HepG2 (cell line): Measurements from ENCODE around the gene NHP2. TPM values are rescaled to one million over a fixed set of nuclear protein-coding genes. Genes with fewer than 3 reads are reported as not detected.

Source experiments
- ATAC-seq: fragments of 200-7000 bp; cut with Tn5 transposase; 3 replicates; pipeline ENCODE4 v1.9.1; 2020; ENCODE audit warnings: mild to moderate bottlenecking, moderate library complexity
- BruUV-seq: library from RNA; stranded (reverse); fragments of 400-500 nt; replicated peaks from 2 replicates; lab custom pipeline; 2021; lab: Mats Ljungman, UMichigan
- CTCF ChIA-PET: fragments of 300-600 bp; formaldehyde crosslinking; extraction: SDS; loops from one replicate; lab custom pipeline; 2021; ENCODE audit warnings: low total read pairs, inconsistent platforms, low intra/inter-chr PET ratio; lab: Yijun Ruan, JAX
- POLR2A ChIA-PET: fragments of 350-600 bp; sonication (Branson Sonifier 250); formaldehyde crosslinking; loops from one replicate; lab custom pipeline; 2020; ENCODE audit warnings: antibody characterized with exemption, inconsistent platforms; lab: Yijun Ruan, JAX
- DNase-seq: peaks from one replicate; pipeline ENCODE4 v3.0.0-alpha.2; 2015; ENCODE audit warnings: low spot score
- FAIRE-seq: peaks from 3 replicates; lab custom pipeline; 2011; peaks lifted over from hg19 to GRCh38; lab: Jason Lieb, UNC
- H2AFZ ChIP-seq: one replicate; pipeline ENCODE4 v1.6.1; 2011; ENCODE audit warnings: low read length, inconsistent platforms
- H3K27ac ChIP-seq: fragments of 300-600 bp; 3 replicates; pipeline ENCODE4 v1.8.0; 2011; ENCODE audit warnings: mixed run types, mild to moderate bottlenecking, mixed read lengths, low read length, inconsistent platforms; ENCODE audit not compliant: insufficient read depth; ENCODE audit errors: extremely low read length
- H3K27me3 ChIP-seq, 2 experiments: fragments of 200-600 bp in 1 of 2; 2 replicates in 1 of 2; 3 replicates in 1 of 2; pipeline versions ENCODE4 v1.6.0 to v1.8.0; 2011; ENCODE audit warnings: low read length in 2 of 2, mild to moderate bottlenecking in 2 of 2, moderate library complexity in 2 of 2, inconsistent platforms in 1 of 2; ENCODE audit not compliant: insufficient read depth in 2 of 2, control insufficient read depth in 1 of 2
- H3K36me3 ChIP-seq, 2 experiments: fragments of 200-600 bp in 1 of 2; replicated peaks in 1 of 2; 2 replicates in 1 of 2; 3 replicates in 1 of 2; pipeline versions ENCODE4 v1.5.1 to v1.8.0; 2011; ENCODE audit warnings: low read length in 2 of 2, inconsistent platforms in 1 of 2; ENCODE audit not compliant: insufficient read depth in 2 of 2, control insufficient read depth in 1 of 2
- H3K4me1 ChIP-seq: 2 replicates; pipeline ENCODE4 v1.5.1; 2012; ENCODE audit warnings: low read length, inconsistent platforms; ENCODE audit not compliant: insufficient read depth
- H3K4me2 ChIP-seq: 2 replicates; pipeline ENCODE4 v1.6.0; 2011; ENCODE audit warnings: low read depth, low read length, inconsistent platforms
- H3K4me3 ChIP-seq, 3 experiments: fragments of 200-600 bp in 1 of 3; sonication (generic), shearing (Covaris generic) in 1 of 3; replicated peaks in 1 of 3; 2 replicates each; pipeline ENCODE4 v1.5.1; 2011 to 2016; ENCODE audit warnings: low read length in 3 of 3, inconsistent platforms in 2 of 3, low read depth in 2 of 3, mild to moderate bottlenecking in 2 of 3, control low read depth in 1 of 3, mixed read lengths in 1 of 3; ENCODE audit not compliant: insufficient read depth in 1 of 3
- H3K79me2 ChIP-seq: one replicate; pipeline ENCODE4 v1.6.1; 2011; ENCODE audit warnings: low read length, inconsistent platforms; ENCODE audit not compliant: insufficient read depth
- H3K9ac ChIP-seq: 2 replicates; pipeline ENCODE4 v1.6.0; 2011; ENCODE audit warnings: mild to moderate bottlenecking, low read depth, low read length, inconsistent platforms; ENCODE audit not compliant: insufficient read depth
- H3K9me3 ChIP-seq: 2 replicates; pipeline ENCODE4 v1.5.1; 2012; ENCODE audit warnings: mild to moderate bottlenecking, low read length
- H4K20me1 ChIP-seq: 2 replicates; pipeline ENCODE4 v1.6.0; 2011; ENCODE audit warnings: inconsistent platforms, mild to moderate bottlenecking, low read length, moderate library complexity; ENCODE audit not compliant: insufficient read depth
- AGO2 ChIP-seq: fragments of 200-400 bp; formaldehyde crosslinking; optimal IDR thresholded peaks from 2 replicates; pipeline ENCODE3; 2017; ENCODE audit warnings: mild to moderate bottlenecking, low read depth, low read length, moderate library complexity
- CAMTA2 ChIP-seq: sonication (generic); formaldehyde crosslinking; IDR thresholded peaks from 2 replicates; pipeline ENCODE4 v1.4.0; 2020; ENCODE audit warnings: mild to moderate bottlenecking, missing genetic modification reagents, borderline replicate concordance
- DRAP1 ChIP-seq: IDR thresholded peaks from 2 replicates; pipeline ENCODE4 v1.6.1; 2016; ENCODE audit warnings: missing genetic modification reagents, missing compliant biosample characterization
- EEA1 ChIP-seq: sonication (generic); formaldehyde crosslinking; IDR thresholded peaks from 2 replicates; pipeline ENCODE4 v1.5.1; 2020; ENCODE audit warnings: mild to moderate bottlenecking, missing genetic modification reagents, borderline replicate concordance
- EHMT2 ChIP-seq: fragments of 200-600 bp; sonication (generic); IDR thresholded peaks from 2 replicates; pipeline ENCODE4 v1.7.0; 2017; ENCODE audit warnings: antibody characterized with exemption, low read depth, low read length, borderline replicate concordance
- ESRRA ChIP-seq: sonication (generic); formaldehyde crosslinking; IDR thresholded peaks from 2 replicates; pipeline ENCODE4 v1.5.1; 2020; ENCODE audit warnings: mild to moderate bottlenecking, low read depth, missing genetic modification reagents
- HNRNPH1 ChIP-seq: fragments of 200-400 bp; formaldehyde crosslinking; optimal IDR thresholded peaks from 2 replicates; pipeline ENCODE3; 2017; ENCODE audit warnings: mild to moderate bottlenecking, low read depth, low read length
- MIER2 ChIP-seq: IDR thresholded peaks from 2 replicates; pipeline ENCODE4 v1.6.1; 2016; ENCODE audit warnings: missing biosample characterization, missing genetic modification reagents
- MXD3 ChIP-seq: IDR thresholded peaks from 2 replicates; pipeline ENCODE4 v1.6.1; 2016; ENCODE audit warnings: mild to moderate bottlenecking, missing biosample characterization, missing genetic modification reagents
- PBX2 ChIP-seq: IDR thresholded peaks from 2 replicates; pipeline ENCODE4 v1.6.1; 2016; ENCODE audit warnings: control low read depth
- REL ChIP-seq: sonication (generic); formaldehyde crosslinking; conservative IDR thresholded peaks from 2 replicates; pipeline ENCODE4 v1.8.0; 2022; ENCODE audit warnings: mild to moderate bottlenecking, missing genetic modification reagents, moderate library complexity
- SRY ChIP-seq: sonication (generic); formaldehyde crosslinking; IDR thresholded peaks from 2 replicates; pipeline ENCODE4 v1.8.0; 2022; ENCODE audit warnings: mild to moderate bottlenecking, missing genetic modification reagents
- ZBTB3 ChIP-seq: sonication (generic); formaldehyde crosslinking; IDR thresholded peaks from 2 replicates; pipeline ENCODE4 v1.4.0; 2020; ENCODE audit warnings: low read depth, mild to moderate bottlenecking, moderate library complexity, missing genetic modification reagents, borderline replicate concordance
- ZMAT3 ChIP-seq: sonication (generic); formaldehyde crosslinking; conservative IDR thresholded peaks from 2 replicates; pipeline ENCODE4 v1.7.0; 2021; ENCODE audit warnings: missing genetic modification reagents
- ZMYM3 ChIP-seq: sonication (generic); formaldehyde crosslinking; IDR thresholded peaks from 2 replicates; pipeline ENCODE4 v1.5.1; 2020; ENCODE audit warnings: mild to moderate bottlenecking, missing genetic modification reagents
- ZNF292 ChIP-seq: sonication (generic); formaldehyde crosslinking; IDR thresholded peaks from 2 replicates; pipeline ENCODE4 v1.8.1; 2022; ENCODE audit warnings: mild to moderate bottlenecking, low read depth, missing genetic modification reagents, borderline replicate concordance
- ZSCAN31 ChIP-seq: sonication (generic); formaldehyde crosslinking; IDR thresholded peaks from 2 replicates; pipeline ENCODE4 v1.5.0; 2020; ENCODE audit warnings: low read depth, mild to moderate bottlenecking, missing genetic modification reagents
- WGBS: methylation state at CpG from one replicate; pipeline ENCODE4 v1.1.6; 2017; ENCODE audit warnings: low lambda C conversion rate; 5-methylcytosine and 5-hydroxymethylcytosine counted together
- in situ Hi-C: cut with HindIII; loops from 2 replicates; pipeline ENCODE4 v1.10.0; 2017; ENCODE audit warnings: low pct_unique_long_range_greater_than_20kb; ENCODE audit not compliant: extremely low pct_ligation_motif_present
- intact Hi-C: fragments of 100-400 bp; cut with micrococcal nuclease; formaldehyde crosslinking; loops from one replicate; pipeline ENCODE4 v1.10.0; 2022; ENCODE audit not compliant: unreplicated experiment
- polyA plus RNA-seq, 8 experiments: library from polyadenylated mRNA; depleted of rRNA in 3 of 8; stranded (reverse) in 7 of 8; unstranded in 1 of 8; fragments of >200 nt; fragmentation: Illumina TruSeq in 4 of 8; extraction: Trizol in 4 of 8; gene quantifications; 2 replicates each; pipeline versions ENCODE4 v1.2.1 to v1.2.3, GENCODE V29; 2011 to 2016; ENCODE audit warnings: low read depth in 4 of 8, missing spikeins in 1 of 8, mixed read lengths in 1 of 8; ENCODE audit not compliant: insufficient read depth in 1 of 8
- total RNA-seq, 5 experiments: library from RNA; depleted of rRNA; stranded (reverse); fragments of >200 nt; fragmentation: Illumina TruSeq; extraction: Trizol; gene quantifications; 2 replicates each; pipeline ENCODE4 v1.2.3, GENCODE V29; 2016; ENCODE audit warnings: low read depth in 1 of 5

The NHP2 gene
- total and polyA plus RNA-seq, 2 of the 13 experiments (the other 11 are each of a cell fraction or from before 2014, with no cell fraction given), result 56.2 to 96.1 TPM

GRCh38 chr5:178137991-178138390 lies 15.7 kb downstream of the NHP2 start:
- H3K4me2 ChIP-seq, result no peak overlapping the region
- H3K27ac ChIP-seq, result no peak overlapping the region
- intact Hi-C loops (no loop called here), in situ Hi-C loops (no loop called here)
- ATAC-seq, result no peak; the same call in 2 of the 3 replicates
- H3K4me3 ChIP-seq, result no peak overlapping the region
- no peaks in the 10 kb centered on the region for H3K79me2 ChIP-seq
- no peak for DNase-seq
- no TSS peak for BruUV-seq
- ChIA-PET POLR2A (no interaction called here), CTCF (no interaction called here)
- no peak for FAIRE-seq
- peaks cover 4 to 12% of the 10 kb centered on the region in 2 experiments; a peak in 4 of 5 replicates for H3K36me3 ChIP-seq
- H3K4me1 ChIP-seq, result no peaks in the 10 kb centered on the region
- TF ChIP-seq AGO2 (peak; percentile 68), ZMYM3 (CRISPR knock-in tag) (no peak)
- H2AFZ ChIP-seq, result no peak overlapping the region
- no peak overlapping the region for H3K9ac ChIP-seq
- no peaks in the 10 kb centered on the region for H3K9me3 ChIP-seq
- no peaks in the 10 kb centered on the region for H3K27me3 ChIP-seq
- no peaks in the 10 kb centered on the region for H4K20me1 ChIP-seq
- 92% methylated on average over 8 of the region's 12 CpGs for WGBS

- no peak overlapping the region for H3K4me3 ChIP-seq
- no peaks in the 10 kb centered on the region for H4K20me1 ChIP-seq
- FAIRE-seq (no peak), DNase-seq (no peak), ATAC-seq (no peak)
- H3K9ac ChIP-seq, result no peak overlapping the region
- H2AFZ ChIP-seq, result no peak overlapping the region
- TF ChIP-seq MXD3 (CRISPR knock-in tag), result no peak
- no peak for TF ChIP-seq PBX2 (CRISPR knock-in tag)
- TF ChIP-seq EEA1 (CRISPR knock-in tag), result no peak
- no peak for TF ChIP-seq HNRNPH1
- no peak for TF ChIP-seq ZBTB3 (CRISPR knock-in tag)
- TF ChIP-seq SRY, result no peak
- TF ChIP-seq ESRRA (CRISPR knock-in tag), result no peak
- TF ChIP-seq ZNF292, result no peak
- TF ChIP-seq REL (CRISPR knock-in tag), result no peak
- no peak for TF ChIP-seq DRAP1 (CRISPR knock-in tag)
- no peak for TF ChIP-seq EHMT2
- no peak for TF ChIP-seq MIER2 (CRISPR knock-in tag)
- TF ChIP-seq ZMAT3, result no peak
- TF ChIP-seq ZSCAN31, result no peak
- TF ChIP-seq CAMTA2, result no peak
- no peak overlapping the region for H3K27ac ChIP-seq
- intact Hi-C loops (no loop called here), in situ Hi-C loops (no loop called here)
- no peaks in the 10 kb centered on the region for H3K27me3 ChIP-seq
- H3K4me1 ChIP-seq, result peaks cover 4% of the 10 kb centered on the region; the same call in 1 of the 2 replicates
- H3K9me3 ChIP-seq, result no peaks in the 10 kb centered on the region
- peaks cover 1 to 6% of the 10 kb centered on the region in 2 experiments; a peak in 4 of 5 replicates for H3K36me3 ChIP-seq
- no peaks in the 10 kb centered on the region for H3K79me2 ChIP-seq
- ChIA-PET POLR2A (interaction anchor here (1.1 kb wide), 1 partner anchor 16 kb away, joined by 3 read pairs; no protein-coding TSS in a partner anchor), CTCF (no interaction called here)
- no TSS peak for BruUV-seq
- WGBS, result 91% methylated on average over 10 of the region's 10 CpGs
- no peak overlapping the region for H3K4me2 ChIP-seq
Measured at GRCh38 chr5:178136990-178137389, 16.7 kb downstream of the NHP2 start.
